BJ (cell line): ENCODE measurements around the gene CECR2. TPM values are rescaled to one million over a fixed set of nuclear protein-coding genes. Genes with fewer than 3 reads are reported as not detected.

Experiments
- CTCF ChIA-PET: fragments of 350-600 bp; formaldehyde crosslinking; extraction: SDS; loops from one replicate; lab custom pipeline; 2021; ENCODE audit warnings: antibody characterized with exemption, inconsistent platforms; lab: Yijun Ruan, JAX
- POLR2A ChIA-PET: fragments of 300-600 bp; sonication (Branson Sonifier 250); formaldehyde crosslinking; extraction: SDS; loops from one replicate; lab custom pipeline; 2021; ENCODE audit warnings: antibody characterized with exemption; lab: Charles Lee
- DNase-seq: peaks from one replicate; pipeline ENCODE4 v3.0.0-alpha.2; 2011; ENCODE audit warnings: low read depth
- H3K27me3 ChIP-seq: 2 replicates; pipeline ENCODE4 v1.6.0; 2011; ENCODE audit warnings: low read length; ENCODE audit not compliant: control insufficient read depth, insufficient read depth
- H3K36me3 ChIP-seq: 2 replicates; pipeline ENCODE4 v1.5.1; 2011; ENCODE audit warnings: low read length; ENCODE audit not compliant: control insufficient read depth, insufficient read depth
- H3K4me3 ChIP-seq: 2 replicates; pipeline ENCODE4 v1.5.1; 2011; ENCODE audit warnings: low read depth, mild to moderate bottlenecking, control low read depth, low read length
- polyA plus RNA-seq: library from polyadenylated mRNA; depleted of rRNA; stranded (reverse); fragments of >200 nt; gene quantifications from 2 replicates; pipeline ENCODE4 v1.2.3, GENCODE V29; 2011
- TF ChIP-seq, protein P1 (sequence below): IDR thresholded peaks from 2 replicates; pipeline ENCODE4 v1.5.1; 2011; ENCODE audit warnings: low read depth, mild to moderate bottlenecking, control low read depth, inconsistent platforms, low read length, moderate library complexity; ENCODE audit not compliant: insufficient read depth

Gene CECR2
- polyA plus RNA-seq, 1 experiment = not detected

DNA sequence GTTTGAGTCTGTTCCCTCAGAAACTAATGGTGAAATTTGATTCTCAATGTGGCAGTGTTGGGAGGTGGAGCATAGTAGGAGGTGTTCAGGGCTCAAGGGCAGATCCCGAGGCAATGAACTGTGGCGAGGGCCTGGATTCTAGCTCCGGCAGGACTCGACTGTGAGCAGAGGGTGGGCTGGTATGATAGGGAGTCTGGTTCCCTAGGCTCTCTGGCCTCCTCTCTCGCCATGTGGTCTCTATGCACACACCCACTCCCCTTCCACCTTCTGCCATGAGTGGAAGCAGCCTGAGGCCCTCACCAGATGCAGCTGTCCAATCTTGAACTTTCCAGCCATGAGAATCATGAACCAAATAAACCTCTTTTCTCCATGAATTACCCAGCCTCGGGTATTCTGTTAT, 227.0 kb downstream of the CECR2 start:
- TF ChIP-seq, protein P1, sequence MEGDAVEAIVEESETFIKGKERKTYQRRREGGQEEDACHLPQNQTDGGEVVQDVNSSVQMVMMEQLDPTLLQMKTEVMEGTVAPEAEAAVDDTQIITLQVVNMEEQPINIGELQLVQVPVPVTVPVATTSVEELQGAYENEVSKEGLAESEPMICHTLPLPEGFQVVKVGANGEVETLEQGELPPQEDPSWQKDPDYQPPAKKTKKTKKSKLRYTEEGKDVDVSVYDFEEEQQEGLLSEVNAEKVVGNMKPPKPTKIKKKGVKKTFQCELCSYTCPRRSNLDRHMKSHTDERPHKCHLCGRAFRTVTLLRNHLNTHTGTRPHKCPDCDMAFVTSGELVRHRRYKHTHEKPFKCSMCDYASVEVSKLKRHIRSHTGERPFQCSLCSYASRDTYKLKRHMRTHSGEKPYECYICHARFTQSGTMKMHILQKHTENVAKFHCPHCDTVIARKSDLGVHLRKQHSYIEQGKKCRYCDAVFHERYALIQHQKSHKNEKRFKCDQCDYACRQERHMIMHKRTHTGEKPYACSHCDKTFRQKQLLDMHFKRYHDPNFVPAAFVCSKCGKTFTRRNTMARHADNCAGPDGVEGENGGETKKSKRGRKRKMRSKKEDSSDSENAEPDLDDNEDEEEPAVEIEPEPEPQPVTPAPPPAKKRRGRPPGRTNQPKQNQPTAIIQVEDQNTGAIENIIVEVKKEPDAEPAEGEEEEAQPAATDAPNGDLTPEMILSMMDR = no peak
- Histone ChIP-seq H3K27me3 (no peaks in the 10 kb centered on the region), H3K4me3 (no peak overlapping the region), H3K36me3 (peaks cover 23% of the 10 kb centered on the region)
- ChIA-PET POLR2A (no interaction called here), CTCF (no interaction called here)
- DNase-seq = no peak

DNA sequence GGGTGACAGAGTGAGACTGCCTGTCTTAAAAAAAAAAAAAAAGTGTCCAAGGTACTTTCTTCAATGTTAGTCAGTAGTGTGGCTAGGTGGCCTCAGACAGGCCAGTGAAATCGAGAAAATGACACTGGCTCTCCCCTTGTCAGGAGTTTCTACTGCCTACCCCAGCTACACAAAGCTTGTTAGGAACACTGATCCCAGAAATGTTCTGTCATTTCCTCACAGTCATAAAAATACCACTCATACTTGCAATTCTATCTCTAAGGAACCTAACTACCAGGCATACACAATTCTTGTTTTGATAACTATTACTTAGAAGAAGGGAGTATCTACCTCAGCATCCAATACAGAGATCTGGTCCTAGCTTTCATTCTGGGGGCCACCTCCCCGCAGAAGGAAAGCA, 228.0 kb downstream of the CECR2 start:
- Histone ChIP-seq H3K36me3 (peaks cover 23% of the 10 kb centered on the region), H3K27me3 (no peaks in the 10 kb centered on the region), H3K4me3 (no peak overlapping the region)
- TF ChIP-seq, protein P1 = no peak
- ChIA-PET POLR2A (no interaction called here), CTCF (interaction anchor here (0.6 to 0.8 kb wide), 2 partner anchors 38 to 44 kb away, joined by 3 to 4 read pairs; no protein-coding TSS in a partner anchor)
- DNase-seq = peak; percentile 44

DNA sequence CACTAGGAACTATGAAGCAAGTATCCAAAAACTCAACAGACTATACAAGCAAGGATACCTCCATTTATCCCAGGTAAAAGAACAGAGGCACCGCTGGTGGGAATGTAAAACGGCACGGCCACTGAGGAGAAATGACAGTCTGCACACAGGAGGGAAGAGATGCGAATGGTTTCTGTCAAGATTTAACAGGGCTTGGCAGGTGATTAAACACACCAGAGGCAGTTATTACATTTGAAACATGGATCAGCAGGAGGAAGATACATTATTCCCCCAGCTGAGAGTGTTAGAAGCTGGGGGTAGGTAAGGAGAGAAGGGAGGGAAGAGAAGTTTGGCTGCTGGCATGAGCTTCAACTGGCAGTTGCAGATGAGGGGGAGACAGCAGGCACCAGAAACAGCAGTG, 229.1 kb downstream of the CECR2 start:
- ChIA-PET POLR2A (no interaction called here), CTCF (no interaction called here)
- DNase-seq = no peak
- H3K4me3 ChIP-seq = no peak overlapping the region
- H3K36me3 ChIP-seq = peaks cover 20% of the 10 kb centered on the region
- no peaks in the 10 kb centered on the region for H3K27me3 ChIP-seq
- TF ChIP-seq, protein P1 = no peak

DNA sequence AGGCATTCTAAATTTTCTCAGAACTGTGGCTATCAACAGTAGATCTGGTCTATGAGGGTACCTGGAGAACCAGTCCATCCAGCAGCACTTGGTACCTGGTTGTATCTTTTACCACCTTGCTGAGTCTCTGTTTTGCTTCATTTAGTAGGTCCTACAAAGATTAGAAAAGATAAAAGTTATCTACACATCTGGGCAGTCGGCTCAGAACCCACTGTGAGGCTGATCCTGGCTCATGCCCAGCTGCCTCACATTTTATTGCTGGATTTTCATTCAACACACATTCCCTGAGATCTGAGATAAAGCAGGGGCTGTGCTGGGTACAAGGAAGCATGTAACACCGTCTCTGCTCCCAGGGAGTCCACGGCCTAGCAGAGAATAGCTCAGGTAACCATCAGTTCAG, 231.8 kb downstream of the CECR2 start:
- TF ChIP-seq, protein P1 = no peak
- no peak for DNase-seq
- Histone ChIP-seq H3K36me3 (peaks cover 14% of the 10 kb centered on the region), H3K27me3 (no peaks in the 10 kb centered on the region), H3K4me3 (no peak overlapping the region)
- CTCF ChIA-PET = interaction anchor here (0.6 kb wide), 1 partner anchor 30 kb away, joined by 3 read pairs; no protein-coding TSS in a partner anchor
- POLR2A ChIA-PET = no interaction called here

DNA sequence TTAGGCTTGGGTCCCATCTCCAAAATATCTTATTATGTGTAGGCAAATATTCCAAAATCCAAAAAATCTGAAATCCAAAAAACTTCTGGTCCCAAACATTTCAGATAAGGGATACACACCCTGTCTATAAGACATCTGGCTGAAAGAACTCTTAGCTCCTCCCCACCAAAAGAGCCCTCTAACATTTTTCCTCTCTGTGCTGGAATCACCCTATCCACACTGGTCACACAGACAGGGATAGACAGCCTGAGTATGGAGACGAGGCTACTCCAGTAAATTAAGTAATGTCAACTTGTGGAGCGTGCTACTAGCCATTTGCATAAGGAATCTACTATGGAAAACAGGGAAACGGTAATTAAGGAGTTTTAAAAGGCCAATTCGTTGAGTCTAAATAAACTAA, 234.4 kb downstream of the CECR2 start:
- Histone ChIP-seq H3K36me3 (peaks cover 7% of the 10 kb centered on the region), H3K4me3 (no peak overlapping the region), H3K27me3 (no peaks in the 10 kb centered on the region)
- no peak for DNase-seq
- TF ChIP-seq, protein P1 = no peak
- CTCF ChIA-PET = interaction anchor here (1.2 kb wide), 1 partner anchor 45 kb away, joined by 3 read pairs; no protein-coding TSS in a partner anchor
- POLR2A ChIA-PET = no interaction called here
